ENCODE measurements around the gene ACAP3. TPM values are rescaled to one million over a fixed set of nuclear protein-coding genes. Genes with fewer than 3 reads are reported as not detected.
A peak's percentile ranks its signal among the peaks of the same experiment; 100 is the strongest.

ACAP3 gene, protein sequence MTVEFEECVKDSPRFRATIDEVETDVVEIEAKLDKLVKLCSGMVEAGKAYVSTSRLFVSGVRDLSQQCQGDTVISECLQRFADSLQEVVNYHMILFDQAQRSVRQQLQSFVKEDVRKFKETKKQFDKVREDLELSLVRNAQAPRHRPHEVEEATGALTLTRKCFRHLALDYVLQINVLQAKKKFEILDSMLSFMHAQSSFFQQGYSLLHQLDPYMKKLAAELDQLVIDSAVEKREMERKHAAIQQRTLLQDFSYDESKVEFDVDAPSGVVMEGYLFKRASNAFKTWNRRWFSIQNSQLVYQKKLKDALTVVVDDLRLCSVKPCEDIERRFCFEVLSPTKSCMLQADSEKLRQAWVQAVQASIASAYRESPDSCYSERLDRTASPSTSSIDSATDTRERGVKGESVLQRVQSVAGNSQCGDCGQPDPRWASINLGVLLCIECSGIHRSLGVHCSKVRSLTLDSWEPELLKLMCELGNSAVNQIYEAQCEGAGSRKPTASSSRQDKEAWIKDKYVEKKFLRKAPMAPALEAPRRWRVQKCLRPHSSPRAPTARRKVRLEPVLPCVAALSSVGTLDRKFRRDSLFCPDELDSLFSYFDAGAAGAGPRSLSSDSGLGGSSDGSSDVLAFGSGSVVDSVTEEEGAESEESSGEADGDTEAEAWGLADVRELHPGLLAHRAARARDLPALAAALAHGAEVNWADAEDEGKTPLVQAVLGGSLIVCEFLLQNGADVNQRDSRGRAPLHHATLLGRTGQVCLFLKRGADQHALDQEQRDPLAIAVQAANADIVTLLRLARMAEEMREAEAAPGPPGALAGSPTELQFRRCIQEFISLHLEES
- 18.7 and 27.4 TPM in 2 replicates for total RNA-seq (2014; rRNA removed; shearing (Covaris generic))

GRCh38 chr1:1307923-1308755, at the start of gene ACAP3, which contains the start of gene PUSL1:
Gene ACAP3 (minus strand): TSS chr1:1307930. CDS start chr1:1307815, 115 bp downstream.
Gene PUSL1 (plus strand): TSS chr1:1308597. CDS start chr1:1308644, 47 bp downstream.
- Histone ChIP-seq H3K9me3 (replicated peaks) (no peaks in the 10 kb centered on the region), H3K27ac (peak within 1 kb of the TSS; percentile 74), H3K4me3 (peak within 1 kb of the TSS; percentile 79), H3K36me3 (peaks cover 29% of the 10 kb centered on the region), H3K27me3 (no peaks in the 10 kb centered on the region), H3K4me1 (peaks cover 24% of the 10 kb centered on the region)
- DNase-seq = peak; percentile 90 to 95

DNA sequence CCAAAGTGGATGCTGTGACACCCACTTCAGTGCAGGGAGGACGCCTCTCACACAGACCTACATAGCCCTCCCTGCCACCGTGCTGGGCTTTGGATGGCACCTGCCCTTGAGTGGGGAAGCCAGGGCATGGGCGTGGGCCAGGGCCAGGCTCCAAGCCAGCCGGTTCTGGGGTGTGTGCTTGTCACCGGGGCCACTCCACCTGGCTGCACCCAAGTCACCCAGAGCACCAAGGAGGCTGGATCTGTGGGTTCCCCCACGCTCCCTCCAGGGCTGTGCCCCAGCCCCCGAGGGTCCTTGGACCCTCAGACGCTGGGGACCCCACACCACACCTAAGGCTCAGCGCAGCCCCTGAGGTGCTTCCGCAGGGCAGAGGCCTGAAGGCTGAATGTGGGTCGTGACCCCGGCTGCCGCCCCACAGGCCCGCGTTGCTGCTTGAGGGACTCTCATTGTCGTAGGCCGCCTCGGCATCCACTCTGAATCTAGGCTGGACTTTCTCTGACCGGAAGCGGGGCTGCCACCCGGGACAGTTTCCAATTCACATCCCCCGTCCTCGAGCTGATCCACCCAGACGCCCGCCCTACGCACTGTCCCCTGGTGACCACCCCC, 49.2 kb upstream of the ACAP3 start:
- peak overlapping the region; percentile 52 for H3K4me3 ChIP-seq
- H3K27ac ChIP-seq = no peak overlapping the region
- no peaks in the 10 kb centered on the region for H3K9me3 ChIP-seq (replicated peaks)
- no peaks in the 10 kb centered on the region for H3K36me3 ChIP-seq
- no peak for DNase-seq
- no peaks in the 10 kb centered on the region for H3K27me3 ChIP-seq
- H3K4me1 ChIP-seq = peaks cover 49% of the 10 kb centered on the region

- Histone ChIP-seq H3K4me1 (peaks cover 54% of the 10 kb centered on the region), H3K27ac (no peak overlapping the region)
- DNase-seq = no peak
Measured at GRCh38 chr1:1356166-1356795, 48.6 kb upstream of the ACAP3 start.

GRCh38 chr1:1355416-1355815, 47.7 kb upstream of the ACAP3 start:
- H3K4me3 ChIP-seq = no peak overlapping the region
- no peak overlapping the region for H3K27ac ChIP-seq
- no peaks in the 10 kb centered on the region for H3K36me3 ChIP-seq
- H3K27me3 ChIP-seq = no peaks in the 10 kb centered on the region
- no peak for DNase-seq
- no peaks in the 10 kb centered on the region for H3K9me3 ChIP-seq (replicated peaks)
- H3K4me1 ChIP-seq = peaks cover 46% of the 10 kb centered on the region

More at GRCh38 chr1:1356166-1356795, 48.6 kb upstream of the ACAP3 start:
- H3K4me3 ChIP-seq = no peak overlapping the region
- H3K36me3 ChIP-seq = no peaks in the 10 kb centered on the region
- no peaks in the 10 kb centered on the region for H3K9me3 ChIP-seq (replicated peaks)
- no peaks in the 10 kb centered on the region for H3K27me3 ChIP-seq

GRCh38 chr1:1354271-1355247, 46.8 kb upstream of the ACAP3 start:
- no peaks in the 10 kb centered on the region for H3K36me3 ChIP-seq
- no peaks in the 10 kb centered on the region for H3K27me3 ChIP-seq
- H3K4me1 ChIP-seq = peaks cover 38% of the 10 kb centered on the region
- H3K9me3 ChIP-seq (replicated peaks) = no peaks in the 10 kb centered on the region
- H3K27ac ChIP-seq = no peak overlapping the region
- no peak overlapping the region for H3K4me3 ChIP-seq
- no peak for DNase-seq

DNA sequence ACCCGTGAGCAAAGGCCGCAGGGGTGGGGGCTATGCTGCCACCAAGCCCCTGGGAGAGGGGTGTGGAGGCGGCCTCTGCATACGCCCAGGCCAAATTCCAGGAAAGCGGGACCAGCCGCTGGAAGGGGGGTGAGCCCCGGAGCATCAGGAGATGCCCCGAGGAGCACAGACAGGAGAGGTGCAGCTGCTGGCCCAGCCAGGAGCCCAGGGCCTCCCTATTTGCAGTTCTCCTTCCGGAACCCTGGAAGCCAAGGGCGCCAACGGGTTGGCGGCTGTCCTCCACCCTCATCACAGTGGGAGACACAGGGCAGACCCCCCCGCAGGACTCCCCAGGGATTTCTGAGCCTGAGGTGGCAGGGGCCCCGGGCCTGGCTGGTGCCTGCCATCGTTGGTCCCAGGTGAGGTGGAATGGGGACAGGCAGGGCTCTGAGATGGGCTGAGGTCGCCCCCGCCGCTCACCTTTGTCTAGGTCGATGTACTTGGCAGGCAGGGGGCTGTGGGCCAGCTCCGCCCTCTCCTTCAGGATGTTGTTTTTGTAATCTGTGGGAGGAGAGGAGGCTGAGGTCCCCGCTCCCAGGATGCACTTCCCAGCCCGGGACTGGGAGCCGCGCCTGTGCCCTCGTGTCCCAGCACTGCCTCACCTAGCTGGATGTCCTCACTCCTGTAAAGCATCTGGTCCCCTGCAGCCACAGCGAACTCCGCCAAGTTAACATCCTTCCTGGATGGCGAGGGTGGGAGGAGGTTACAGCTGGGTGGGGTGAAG, 45.8 kb upstream of the ACAP3 start:
- no peak for DNase-seq
- Histone ChIP-seq H3K27ac (no peak overlapping the region), H3K4me3 (no peak overlapping the region), H3K36me3 (no peaks in the 10 kb centered on the region), H3K9me3 (replicated peaks) (no peaks in the 10 kb centered on the region), H3K27me3 (no peaks in the 10 kb centered on the region), H3K4me1 (peaks cover 28% of the 10 kb centered on the region)

- H3K4me1 ChIP-seq = peaks cover 27% of the 10 kb centered on the region
- H3K36me3 ChIP-seq = no peaks in the 10 kb centered on the region
- H3K27me3 ChIP-seq = no peaks in the 10 kb centered on the region
- no peak overlapping the region for H3K27ac ChIP-seq
- no peak for DNase-seq
- H3K9me3 ChIP-seq (replicated peaks) = no peaks in the 10 kb centered on the region
- H3K4me3 ChIP-seq = no peak overlapping the region
Measured at GRCh38 chr1:1352786-1353388, 45.2 kb upstream of the ACAP3 start.

DNA sequence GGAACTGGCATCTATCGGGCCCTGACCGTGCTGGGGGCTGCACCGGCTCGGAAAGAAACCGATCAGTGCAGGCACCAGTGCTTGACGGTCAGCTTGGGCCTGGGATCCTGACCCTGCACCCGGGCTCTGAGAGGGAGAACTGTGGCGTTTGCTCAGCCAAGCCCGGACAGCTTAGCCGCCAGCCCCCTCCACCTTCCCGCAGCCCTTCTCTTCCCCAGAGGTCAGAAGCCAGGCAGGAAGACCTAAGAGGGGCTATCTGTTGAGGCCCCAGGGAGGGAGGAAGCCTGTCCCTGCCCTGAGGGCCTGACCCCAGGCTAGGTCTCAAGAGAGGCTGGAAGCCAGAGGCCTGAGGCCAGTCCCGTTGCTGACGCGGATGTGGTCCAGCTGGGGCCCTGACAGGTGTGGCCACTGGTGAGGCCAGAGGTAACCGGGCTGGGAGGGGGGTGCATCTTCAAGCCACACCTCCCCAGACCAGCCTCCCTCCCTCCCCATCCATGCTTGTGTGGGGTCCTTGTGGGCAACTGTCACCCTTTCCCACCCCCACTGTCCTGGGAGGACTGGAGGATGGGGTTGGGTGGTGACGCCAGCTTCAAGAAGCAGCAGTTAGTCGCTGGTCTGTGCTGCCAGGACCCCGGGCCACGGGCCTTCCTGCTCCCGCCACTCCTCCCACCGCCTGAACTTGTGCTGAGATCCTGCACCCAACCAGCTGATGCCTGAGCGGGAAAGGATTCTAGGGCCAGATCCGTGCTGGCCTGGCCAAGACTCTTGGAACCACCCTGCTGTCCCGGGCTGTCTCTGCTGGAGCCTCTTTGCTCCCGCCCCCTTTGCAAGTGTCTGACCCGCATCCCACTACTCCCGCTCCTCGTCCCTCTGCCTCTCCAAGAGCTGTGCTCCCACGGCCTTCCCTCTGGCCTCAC, 44.0 kb upstream of the ACAP3 start:
- Histone ChIP-seq H3K4me1 (peaks cover 24% of the 10 kb centered on the region), H3K4me3 (no peak overlapping the region), H3K36me3 (no peaks in the 10 kb centered on the region), H3K27me3 (no peaks in the 10 kb centered on the region), H3K27ac (no peak overlapping the region), H3K9me3 (replicated peaks) (no peaks in the 10 kb centered on the region)
- peak in 1 of 2 experiments; percentile 54 for DNase-seq

GRCh38 chr1:1349256-1350012, 41.7 kb upstream of the ACAP3 start, which contains the start of gene DVL1:
Gene DVL1 (minus strand): TSS chr1:1349418. CDS start chr1:1349065, 353 bp downstream.
- DNase-seq = peak; percentile 81 to 82
- peaks cover 24% of the 10 kb centered on the region for H3K4me1 ChIP-seq
- H3K36me3 ChIP-seq = no peaks in the 10 kb centered on the region
- H3K4me3 ChIP-seq = peak within 1 kb of the TSS; percentile 93
- H3K27ac ChIP-seq = peak within 1 kb of the TSS; percentile 42; the same call in 1 of the 2 replicates
- H3K27me3 ChIP-seq = no peaks in the 10 kb centered on the region
- no peaks in the 10 kb centered on the region for H3K9me3 ChIP-seq (replicated peaks)

DNA sequence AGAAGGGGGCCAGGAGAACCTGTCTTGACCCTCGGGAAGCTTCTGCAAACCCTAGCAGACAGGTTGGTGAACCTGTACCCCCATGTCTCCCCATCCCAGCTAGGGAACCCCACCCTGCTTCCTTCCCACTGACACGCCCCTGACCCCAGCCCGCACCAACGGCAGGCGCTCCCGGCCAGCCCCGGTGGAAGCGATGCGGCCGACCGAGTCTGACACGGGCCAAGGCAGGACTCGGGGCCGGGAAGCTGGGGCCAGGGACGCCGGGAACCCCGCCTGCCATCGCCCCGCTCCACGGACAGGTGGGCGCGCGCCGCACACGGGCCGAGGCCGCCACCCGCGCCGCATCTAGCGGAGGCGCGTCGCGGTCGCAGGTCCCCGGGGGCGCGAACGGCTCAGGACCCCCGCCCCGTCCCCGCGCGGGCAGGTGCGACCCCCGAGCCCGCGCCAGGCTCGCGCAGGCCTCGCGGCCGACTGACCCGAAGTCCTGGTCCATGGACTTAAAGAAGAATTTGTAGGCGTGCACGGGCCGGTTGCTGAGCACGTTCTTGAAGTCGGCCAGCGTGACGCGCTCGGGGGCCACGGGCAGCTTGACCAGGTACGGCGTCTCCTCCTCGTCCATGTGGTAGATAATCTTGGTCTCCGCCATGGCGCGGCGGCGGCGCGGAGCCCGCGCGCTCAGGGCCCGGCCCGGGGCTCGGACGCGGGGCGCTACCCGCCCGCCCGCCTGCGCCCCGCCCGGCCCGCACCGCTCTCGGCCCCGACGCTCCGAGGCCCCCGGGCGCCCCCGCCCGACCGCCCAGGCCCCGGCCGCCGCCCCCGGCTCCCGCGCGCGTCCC, 40.9 kb upstream of the ACAP3 start:
- Histone ChIP-seq H3K4me1 (peaks cover 23% of the 10 kb centered on the region), H3K36me3 (no peaks in the 10 kb centered on the region), H3K27ac (no peak overlapping the region), H3K9me3 (replicated peaks) (no peaks in the 10 kb centered on the region), H3K27me3 (no peaks in the 10 kb centered on the region), H3K4me3 (peak overlapping the region; percentile 78)
- DNase-seq = peak in 1 of 2 experiments; percentile 41
